Measurements from ENCODE around the gene NDUFS7.

GRCh38 chr19:1417681-1418495 lies 34.2 kb downstream of the NDUFS7 start:
- no peak for TF ChIP-seq CTCF (IDR thresholded peaks at IDR 0.05 in 2 of 3, conservative IDR thresholded peaks at IDR 0.05 in 1 of 3; ENCODE audit: control insufficient read depth in 2 of 3, extremely low read depth in 1 of 3, insufficient read depth in 1 of 3, low read depth in 3 of 3, low read length in 3 of 3)
- no peak for TF ChIP-seq NFIC (IDR thresholded peaks at IDR 0.05; ENCODE audit: low read depth, low read length)
- no peak for TF ChIP-seq ATF3 (IDR thresholded peaks at IDR 0.05; ENCODE audit: borderline replicate concordance, extremely low read depth, low read depth, low read length)
- no peak for TF ChIP-seq JUND (IDR thresholded peaks at IDR 0.05; ENCODE audit: low read depth, low read length)
- TF ChIP-seq YY1 (IDR thresholded peaks at IDR 0.05; ENCODE audit: low read depth, low read length), result no peak
- no peak for TF ChIP-seq NFYA (IDR thresholded peaks at IDR 0.05; ENCODE audit: borderline replicate concordance, low read depth, low read length)
- TF ChIP-seq POLR2AphosphoS5 (IDR thresholded peaks at IDR 0.05; ENCODE audit: low read length), result no peak
- TF ChIP-seq SP1 (IDR thresholded peaks at IDR 0.05; ENCODE audit: low read depth, low read length), result no peak
- TF ChIP-seq POLR2A (IDR thresholded peaks at IDR 0.05; ENCODE audit: low read depth, low read length), result peak; percentile 44; the same call in 1 of the 2 replicates

Measured in GM12878 (cell line).